A172 (cell line): Measurements from ENCODE around the gene TASOR2. TPM values are rescaled to one million over a fixed set of nuclear protein-coding genes. Genes with fewer than 3 reads are reported as not detected.

Experiments used
- total RNA-seq: library from RNA; depleted of rRNA; stranded (reverse); fragments of >200 nt; shearing (Covaris generic); gene quantifications from 2 replicates; pipeline ENCODE4 v1.2.3, GENCODE V29; 2014; rRNA removed

TASOR2 gene
- total RNA-seq, 1 experiment from 2014 or later: 77.7 TPM

Other genes starting within 250 kb of the TASOR2 start
- gene CALML5, start 185.3 kb upstream of the TASOR2 start, total RNA-seq: not detected in 2 replicates
- not detected in 2 replicates for gene CALML3, start 159.9 kb upstream of the TASOR2 start, total RNA-seq
- 9.5 and 11.0 TPM in 2 replicates for gene ASB13, start 18.2 kb upstream of the TASOR2 start, total RNA-seq
- 447 and 488 TPM in 2 replicates for gene GDI2, start 128.6 kb downstream of the TASOR2 start, total RNA-seq
- gene ANKRD16, start 205.1 kb downstream of the TASOR2 start, total RNA-seq: 14.0 and 14.6 TPM in 2 replicates
- gene FBH1, start 205.4 kb downstream of the TASOR2 start, total RNA-seq: 79.0 and 90.1 TPM in 2 replicates